ENCODE data around the gene AGTRAP. TPM values are rescaled to one million over a fixed set of nuclear protein-coding genes. Genes with fewer than 3 reads are reported as not detected.

Gene AGTRAP
- total RNA-seq, 1 donor, result 38.9 TPM

DNA sequence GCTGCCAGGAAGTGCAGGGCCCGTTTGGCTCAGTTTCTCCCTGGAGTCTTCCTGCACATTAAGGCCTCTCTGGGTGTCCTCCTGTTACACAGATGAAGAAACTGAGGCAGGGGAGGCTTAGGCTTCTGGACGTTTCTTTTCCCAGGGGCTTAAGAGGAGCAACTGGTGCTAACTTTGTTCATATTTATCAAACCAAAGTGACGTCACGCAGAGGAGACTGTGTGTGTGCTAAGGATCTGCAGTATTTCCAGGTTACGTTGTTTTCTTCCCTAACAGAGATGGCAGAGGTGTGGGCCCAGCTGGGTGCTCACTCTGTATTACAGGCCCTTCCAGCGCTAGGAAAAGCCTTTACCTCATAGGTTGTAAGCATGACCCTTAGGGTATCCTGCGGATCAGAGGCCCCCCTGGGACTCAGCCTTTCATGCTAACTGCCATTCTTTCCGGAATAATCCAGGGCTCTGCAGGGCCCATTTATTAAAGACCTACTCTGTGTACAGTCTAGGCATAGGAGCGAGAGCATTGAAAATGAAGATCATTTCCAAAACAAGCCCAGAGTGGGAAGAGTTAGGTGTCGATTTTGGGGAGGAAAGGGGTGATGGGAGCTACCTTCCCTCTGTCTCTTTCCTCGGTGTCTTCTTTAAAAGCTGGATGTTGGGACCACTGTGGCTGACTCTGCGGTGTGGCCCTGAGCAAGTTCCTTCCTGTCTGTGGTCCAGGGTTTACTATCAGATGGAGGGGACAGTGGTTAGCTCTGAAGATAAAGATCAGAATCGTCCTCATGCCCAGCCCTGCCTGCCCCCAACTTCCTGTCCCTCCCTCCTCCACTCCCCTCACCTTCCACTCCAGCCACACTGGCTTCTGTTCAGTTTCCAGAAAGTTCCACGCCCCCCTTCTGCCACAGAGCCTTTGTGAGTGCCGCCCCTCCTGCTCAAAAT, 4.6 kb downstream of the AGTRAP start:
- DNase-seq (ENCODE audit: low read depth), result no peak
- no peak overlapping the region for H3K4me3 ChIP-seq (ENCODE audit: low read depth, low read length)
- TF ChIP-seq, protein P1, sequence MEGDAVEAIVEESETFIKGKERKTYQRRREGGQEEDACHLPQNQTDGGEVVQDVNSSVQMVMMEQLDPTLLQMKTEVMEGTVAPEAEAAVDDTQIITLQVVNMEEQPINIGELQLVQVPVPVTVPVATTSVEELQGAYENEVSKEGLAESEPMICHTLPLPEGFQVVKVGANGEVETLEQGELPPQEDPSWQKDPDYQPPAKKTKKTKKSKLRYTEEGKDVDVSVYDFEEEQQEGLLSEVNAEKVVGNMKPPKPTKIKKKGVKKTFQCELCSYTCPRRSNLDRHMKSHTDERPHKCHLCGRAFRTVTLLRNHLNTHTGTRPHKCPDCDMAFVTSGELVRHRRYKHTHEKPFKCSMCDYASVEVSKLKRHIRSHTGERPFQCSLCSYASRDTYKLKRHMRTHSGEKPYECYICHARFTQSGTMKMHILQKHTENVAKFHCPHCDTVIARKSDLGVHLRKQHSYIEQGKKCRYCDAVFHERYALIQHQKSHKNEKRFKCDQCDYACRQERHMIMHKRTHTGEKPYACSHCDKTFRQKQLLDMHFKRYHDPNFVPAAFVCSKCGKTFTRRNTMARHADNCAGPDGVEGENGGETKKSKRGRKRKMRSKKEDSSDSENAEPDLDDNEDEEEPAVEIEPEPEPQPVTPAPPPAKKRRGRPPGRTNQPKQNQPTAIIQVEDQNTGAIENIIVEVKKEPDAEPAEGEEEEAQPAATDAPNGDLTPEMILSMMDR (IDR thresholded peaks at IDR 0.05; ENCODE audit: insufficient read depth, low read depth, low read length), result no peak

DNA sequence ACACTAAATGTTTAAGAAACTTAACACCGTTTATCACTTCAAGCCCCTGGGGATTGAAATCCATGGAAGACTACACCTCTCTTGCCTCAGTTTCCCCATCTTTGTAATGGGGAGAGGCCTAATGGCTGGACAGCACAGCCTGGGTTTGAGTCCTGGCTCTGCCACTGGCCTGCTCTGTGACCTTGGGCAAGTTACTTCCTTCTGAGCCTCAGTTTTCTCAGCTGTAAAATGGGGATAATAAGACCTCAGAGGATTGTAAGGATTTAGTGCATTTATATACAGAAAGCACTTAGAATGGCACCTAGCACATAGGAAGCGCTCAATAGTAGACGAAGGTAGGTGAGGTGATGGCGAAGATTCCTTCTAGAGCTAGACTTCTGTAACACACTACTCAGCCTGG, 5.5 kb downstream of the AGTRAP start:
- DNase-seq (ENCODE audit: low read depth), result no peak
- no peak overlapping the region for H3K4me3 ChIP-seq (ENCODE audit: low read depth, low read length)
- TF ChIP-seq, protein P1 (IDR thresholded peaks at IDR 0.05; ENCODE audit: insufficient read depth, low read depth, low read length), result no peak

DNA sequence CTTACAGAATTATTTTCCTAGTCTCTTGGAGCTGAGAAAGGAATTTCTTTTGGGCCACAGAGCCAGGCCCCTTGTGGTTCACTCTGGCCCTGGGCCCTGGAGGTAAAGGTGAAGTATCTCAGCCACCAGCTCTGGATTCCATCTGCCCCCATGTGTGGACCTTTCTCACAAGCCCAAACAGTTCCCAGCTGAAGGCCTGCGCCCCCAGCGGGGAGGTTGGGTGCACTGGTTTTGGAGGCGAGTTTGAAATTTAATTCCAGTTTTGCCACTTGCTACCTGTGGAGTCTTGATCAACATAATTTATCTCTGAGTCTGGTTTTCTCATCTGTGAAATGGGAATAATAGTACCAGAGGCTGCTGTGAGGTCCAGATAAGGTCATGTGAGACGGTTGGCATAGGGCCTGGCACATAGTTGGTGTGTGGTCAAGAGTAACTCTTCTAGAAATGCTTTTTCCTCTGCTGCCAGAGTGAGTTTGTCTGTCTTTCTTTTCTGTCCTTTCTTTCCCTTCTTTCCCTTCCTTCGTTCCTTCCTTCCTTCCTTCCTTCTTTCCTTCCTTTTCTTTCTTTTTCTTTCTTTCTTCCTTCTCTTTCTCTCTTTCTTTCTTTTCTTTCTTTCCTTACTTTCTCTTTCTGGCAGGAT, 6.1 kb downstream of the AGTRAP start:
- H3K4me3 ChIP-seq (ENCODE audit: low read depth, low read length), result no peak overlapping the region
- no peak for DNase-seq (ENCODE audit: low read depth)
- TF ChIP-seq, protein P1 (IDR thresholded peaks at IDR 0.05; ENCODE audit: insufficient read depth, low read depth, low read length), result no peak

DNA sequence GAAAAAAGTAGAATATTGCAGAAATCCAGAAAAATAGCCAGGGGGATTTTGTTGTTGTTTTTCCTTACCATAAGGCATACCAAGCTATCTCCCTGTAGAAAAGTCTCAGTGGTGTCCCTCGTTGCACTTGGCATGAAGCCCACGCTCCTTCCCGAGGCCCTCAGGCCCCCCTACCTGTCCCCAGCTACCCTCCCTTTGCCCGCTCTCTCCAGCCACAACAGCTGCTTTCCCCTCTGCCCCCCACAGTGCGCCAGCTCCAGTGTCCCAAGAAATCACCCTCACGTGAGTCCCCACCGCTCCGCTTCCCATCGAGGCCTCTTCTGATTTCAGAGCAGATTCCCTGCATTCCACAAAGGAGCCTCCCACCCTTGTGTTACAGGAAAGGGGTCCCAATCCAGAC, 8.4 kb downstream of the AGTRAP start:
- H3K4me3 ChIP-seq (ENCODE audit: low read depth, low read length), result no peak overlapping the region
- DNase-seq (ENCODE audit: low read depth), result no peak
- TF ChIP-seq, protein P1 (IDR thresholded peaks at IDR 0.05; ENCODE audit: insufficient read depth, low read depth, low read length), result no peak

DNA sequence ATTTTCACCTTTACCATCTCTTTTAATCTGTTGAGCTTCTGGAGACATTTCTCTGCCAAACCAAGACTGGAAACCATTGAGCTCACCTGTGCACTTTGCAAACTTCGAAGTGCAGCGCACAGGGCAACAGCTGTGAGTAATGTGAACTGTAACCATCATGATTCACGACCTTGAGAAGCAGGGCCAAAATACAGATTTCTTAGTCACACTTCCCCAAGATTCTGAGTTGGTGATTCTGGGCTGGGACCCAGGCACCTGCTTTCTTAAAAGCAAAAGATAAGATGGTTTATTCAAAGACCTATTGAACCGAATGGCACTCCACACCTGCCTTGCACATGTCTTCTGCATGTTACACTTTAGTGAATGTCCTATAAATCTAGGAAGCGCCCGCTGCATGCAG, 10.2 kb downstream of the AGTRAP start:
- TF ChIP-seq, protein P1 (IDR thresholded peaks at IDR 0.05; ENCODE audit: insufficient read depth, low read depth, low read length), result no peak
- DNase-seq (ENCODE audit: low read depth), result no peak

DNA sequence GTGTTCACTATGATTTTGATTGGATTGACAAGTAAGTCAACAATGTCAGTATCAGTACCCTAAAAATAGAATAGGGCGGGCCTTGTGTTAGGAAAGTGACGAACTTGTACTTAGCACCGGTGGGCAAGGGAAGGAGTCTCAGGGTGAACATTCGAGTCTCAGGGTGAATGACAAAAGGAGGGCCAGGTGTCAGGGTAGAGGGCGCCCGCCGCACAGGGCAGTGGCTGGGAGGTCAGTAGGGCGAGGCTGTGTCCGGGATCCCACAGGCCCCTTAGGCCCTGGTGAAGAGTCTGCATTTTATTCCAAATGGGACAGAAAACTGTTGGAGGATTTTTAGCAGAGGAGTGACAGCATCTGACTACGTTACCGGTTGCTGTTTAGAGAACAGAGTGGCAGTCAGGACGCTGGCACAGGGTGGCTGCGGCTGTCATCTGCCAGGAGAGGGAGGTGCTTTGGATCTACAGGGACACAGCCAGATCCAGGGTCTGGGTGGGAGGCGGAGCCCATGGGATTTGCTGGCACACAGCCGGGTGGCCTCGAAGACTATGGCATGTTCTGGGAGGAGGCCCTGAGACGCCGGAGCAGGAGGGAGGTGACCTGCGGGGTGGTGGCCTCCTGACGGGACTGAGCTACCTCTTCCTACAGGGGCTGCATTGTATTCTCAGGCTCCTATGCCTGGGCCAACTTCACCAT, 11.0 kb downstream of the AGTRAP start:
- no peak for DNase-seq (ENCODE audit: low read depth)
- H3K4me3 ChIP-seq (ENCODE audit: low read depth, low read length), result no peak overlapping the region
- TF ChIP-seq, protein P1 (IDR thresholded peaks at IDR 0.05; ENCODE audit: insufficient read depth, low read depth, low read length), result no peak

More for the DNA sequence above, 10.2 kb downstream of the AGTRAP start:
- no peak overlapping the region for H3K4me3 ChIP-seq (ENCODE audit: low read depth, low read length)
